GM12891 (cell line): Measurements from ENCODE around the gene TAOK1.

Experiments
- POLR2A ChIP-seq: IDR thresholded peaks from 2 replicates; pipeline ENCODE4 v1.6.1; 2011; ENCODE audit warnings: low read depth, low read length, control low read depth
- POLR2AphosphoS5 ChIP-seq: IDR thresholded peaks from 2 replicates; pipeline ENCODE4 v1.6.1; 2011; ENCODE audit warnings: low read depth, low read length, control low read depth
- SPI1 ChIP-seq: IDR thresholded peaks from 2 replicates; pipeline ENCODE4 v1.6.1; 2011; ENCODE audit warnings: low read depth, low read length, control low read depth
- TAF1 ChIP-seq: IDR thresholded peaks from 2 replicates; pipeline ENCODE4 v1.6.1; 2011; ENCODE audit warnings: low read depth, low read length, control low read depth

- TF ChIP-seq POLR2AphosphoS5 (no peak), POLR2A (no peak), TAF1 (no peak), SPI1 (no peak)
Measured at GRCh38 chr17:29587591-29587990, 197.4 kb downstream of the TAOK1 start.
